HG03575 (cell line): ENCODE data around the gene SYNGR3.
"Not testable (repeated sequence)": the region's sequence is repeated elsewhere in the genome, so short reads cannot be mapped to it uniquely, and the experiment has no call there.

Experiments used
- ATAC-seq: cut with Tn5 transposase; IDR thresholded peaks from one replicate; pipeline ENCODE4 v1.9.1; 2021; ENCODE audit not compliant: unreplicated experiment, insufficient number of reproducible peaks, low FRiP score; ENCODE audit errors: extremely low read depth

Gene SYNGR3

GRCh38 chr16:2003827-2004641 lies 14.3 kb downstream of the SYNGR3 start:
- ATAC-seq, result no peak

GRCh38 chr16:2004795-2005517 lies 15.2 kb downstream of the SYNGR3 start:
- ATAC-seq, result no peak

- ATAC-seq, result no peak
These were observed 15.9 kb downstream of the SYNGR3 start for GRCh38 chr16:2005646-2006045.

- ATAC-seq, result no peak
These were observed 16.5 kb downstream of the SYNGR3 start for GRCh38 chr16:2006317-2006716.

- ATAC-seq, result no peak
These were observed 17.5 kb downstream of the SYNGR3 start for GRCh38 chr16:2007081-2007836.

GRCh38 chr16:2008009-2008526 lies 18.3 kb downstream of the SYNGR3 start:
- no peak for ATAC-seq

- no peak for ATAC-seq
These were observed 18.9 kb downstream of the SYNGR3 start for GRCh38 chr16:2008631-2009163.

GRCh38 chr16:2009164-2009711 lies 19.5 kb downstream of the SYNGR3 start:
- ATAC-seq, result no peak

GRCh38 chr16:2009791-2010510 lies 20.2 kb downstream of the SYNGR3 start, which contains the start of gene ZNF598:
ZNF598 (minus strand) TSS chr16:2009821.
- no peak for ATAC-seq

GRCh38 chr16:2011726-2012125 lies 22.0 kb downstream of the SYNGR3 start:
- not testable (repeated sequence) for ATAC-seq

GRCh38 chr16:2013527-2013926 lies 23.8 kb downstream of the SYNGR3 start:
- ATAC-seq, result no peak

GRCh38 chr16:2015117-2015946 lies 25.6 kb downstream of the SYNGR3 start:
- no peak for ATAC-seq

GRCh38 chr16:2015947-2016208 lies 26.1 kb downstream of the SYNGR3 start:
- no peak for ATAC-seq

- ATAC-seq, result no peak
These were observed 26.7 kb downstream of the SYNGR3 start for GRCh38 chr16:2016407-2016922.

- ATAC-seq, result no peak
These were observed 29.7 kb downstream of the SYNGR3 start, which contains the start of gene NPW for GRCh38 chr16:2019518-2019920. NPW (plus strand) TSS chr16:2019785.

GRCh38 chr16:2019921-2020831 lies 30.4 kb downstream of the SYNGR3 start:
- ATAC-seq, result no peak

- ATAC-seq, result no peak
These were observed 32.9 kb downstream of the SYNGR3 start for GRCh38 chr16:2022723-2023091.
